Islet precursor cell (in vitro differentiated cells): ENCODE results near the gene CDK3.
A peak's percentile ranks its signal among the peaks of the same experiment; 100 is the strongest.
"Not testable (repeated sequence)": the region's sequence is repeated elsewhere in the genome, so short reads cannot be mapped to it uniquely, and the experiment has no call there.

Source experiments
- DNase-seq: peaks from one replicate; pipeline ENCODE4 v3.0.0-alpha.2; 2018

The CDK3 gene

GRCh38 chr17:76017481-76018339 lies 17.1 kb downstream of the CDK3 start:
- no peak for DNase-seq

- no peak for DNase-seq
Observed at GRCh38 chr17:76018340-76018680, 17.7 kb downstream of the CDK3 start.

- no peak for DNase-seq
Observed at GRCh38 chr17:76018801-76019200, 18.1 kb downstream of the CDK3 start.

- DNase-seq = no peak
Observed at GRCh38 chr17:76019833-76020467, 19.3 kb downstream of the CDK3 start.

GRCh38 chr17:76022285-76022684 lies 21.6 kb downstream of the CDK3 start:
- no peak for DNase-seq

- no peak for DNase-seq
Observed at GRCh38 chr17:76022973-76023899, 22.6 kb downstream of the CDK3 start.

- DNase-seq = no peak
Observed at GRCh38 chr17:76023900-76024237, 23.2 kb downstream of the CDK3 start.

GRCh38 chr17:76024353-76024752 lies 23.7 kb downstream of the CDK3 start:
- no peak for DNase-seq

GRCh38 chr17:76025294-76025693 lies 24.6 kb downstream of the CDK3 start:
- DNase-seq = no peak

- peak; percentile 53 for DNase-seq
Observed at GRCh38 chr17:76026714-76027158, 26.1 kb downstream of the CDK3 start.

GRCh38 chr17:76027159-76027839 lies 26.6 kb downstream of the CDK3 start, which contains the start of gene EVPL:
Gene EVPL, minus strand, starts transcription at chr17:76027306. Its CDS starts 108 bp downstream, at chr17:76027198.
- DNase-seq = peak; percentile 64

- DNase-seq = no peak
Observed at GRCh38 chr17:76032073-76032779, 31.6 kb downstream of the CDK3 start.

GRCh38 chr17:76032780-76033108 lies 32.1 kb downstream of the CDK3 start:
- no peak for DNase-seq

GRCh38 chr17:76033139-76033538 lies 32.5 kb downstream of the CDK3 start:
- DNase-seq = no peak

GRCh38 chr17:76034428-76035350 lies 34.0 kb downstream of the CDK3 start:
- no peak for DNase-seq

- no peak for DNase-seq
Observed at GRCh38 chr17:76036497-76037261, 36.0 kb downstream of the CDK3 start.

- DNase-seq = no peak
Observed at GRCh38 chr17:76038050-76038449, 37.4 kb downstream of the CDK3 start.

GRCh38 chr17:76039121-76039520 lies 38.5 kb downstream of the CDK3 start:
- DNase-seq = no peak

GRCh38 chr17:76040376-76040775 lies 39.7 kb downstream of the CDK3 start:
- no peak for DNase-seq

- DNase-seq = not testable (repeated sequence)
Observed at GRCh38 chr17:76042868-76043267, 42.2 kb downstream of the CDK3 start.
